Small intestine (tissue), 7 donors: ENCODE data around the gene RFPL4AL1. TPM values are rescaled to one million over a fixed set of nuclear protein-coding genes. Genes with fewer than 3 reads are reported as not detected.
"Not testable (repeated sequence)": the region's sequence is repeated elsewhere in the genome, so short reads cannot be mapped to it uniquely, and the experiment has no call there.

Source experiments
- DNase-seq, 2 donors: peaks; one replicate each; pipeline versions ENCODE4 v3.0.0 to v3.0.0-alpha.2; 2013
- FAIRE-seq: peaks from 2 replicates; lab custom pipeline; 2012; peaks lifted over from hg19 to GRCh38; lab: Jason Lieb, UNC
- H3K27ac ChIP-seq, 3 donors: one replicate each; pipeline ENCODE4 v1.5.1; 2013; ENCODE audit warnings: low read length in 2 of 3, mild to moderate bottlenecking in 2 of 3, control low read depth in 1 of 3, inconsistent platforms in 1 of 3, low read depth in 1 of 3, moderate library complexity in 1 of 3
- H3K27me3 ChIP-seq, 3 donors: one replicate each; pipeline ENCODE4 v1.6.1; 2013; ENCODE audit warnings: low read length in 3 of 3, inconsistent platforms in 1 of 3; ENCODE audit not compliant: control insufficient read depth in 3 of 3, insufficient read depth in 3 of 3
- H3K36me3 ChIP-seq, 3 donors: one replicate each; pipeline ENCODE4 v1.6.1; 2013; ENCODE audit warnings: low read length in 3 of 3, inconsistent platforms in 1 of 3, low read depth in 1 of 3, mild to moderate bottlenecking in 1 of 3, moderate library complexity in 1 of 3; ENCODE audit not compliant: control insufficient read depth in 3 of 3, insufficient read depth in 2 of 3
- H3K4me1 ChIP-seq, 3 donors: one replicate each; pipeline ENCODE4 v1.6.1; 2013; ENCODE audit warnings: low read length in 2 of 3, inconsistent platforms in 1 of 3, low read depth in 1 of 3, mild to moderate bottlenecking in 1 of 3, moderate library complexity in 1 of 3; ENCODE audit not compliant: control insufficient read depth in 3 of 3, insufficient read depth in 2 of 3
- H3K4me3 ChIP-seq, 3 donors: one replicate each; pipeline ENCODE4 v1.5.1; 2013; ENCODE audit warnings: low read length in 3 of 3, control low read depth in 1 of 3, inconsistent platforms in 1 of 3, low read depth in 1 of 3, mild to moderate bottlenecking in 1 of 3, moderate library complexity in 1 of 3
- H3K9me3 ChIP-seq, 2 donors: one replicate each; pipeline ENCODE4 v1.6.1; 2013; ENCODE audit warnings: low read depth in 1 of 2, low read length in 1 of 2; ENCODE audit not compliant: control insufficient read depth in 2 of 2, insufficient read depth in 1 of 2
- WGBS, 3 donors: extraction: QIAGEN DNeasy Blood & Tissue Kit; methylation state at CpG; one replicate each; pipeline ENCODE4 v1.1.7; 2013; 5-methylcytosine and 5-hydroxymethylcytosine counted together
- polyA plus RNA-seq, 4 donors: library from polyadenylated mRNA; stranded (reverse) in 3 of 4; unstranded in 1 of 4; fragments of 200-250 nt in 3 of 4; fragments of 120-200 nt in 1 of 4; gene quantifications; one replicate each; pipeline versions ENCODE4 v1.2.1 to v1.2.3, GENCODE V29; 2013
- donor health status: healthy with polysubstance abuse.
- donor health status: control.
- donor health status: control.
- donor health status: Bipolar disorder and iron deficiency.
- donor health status: healthy.

RFPL4AL1 gene
- polyA plus RNA-seq, 4 donors: not detected

- H3K4me1 ChIP-seq, DNase-seq, H3K36me3 ChIP-seq, H3K27ac ChIP-seq, H3K4me3 ChIP-seq, H3K9me3 ChIP-seq, H3K27me3 ChIP-seq, FAIRE-seq: not testable (repeated sequence)
- 77 to 84% (median 78%) methylated on average over 4 of the region's 4 CpGs for WGBS, 3 donors
These were observed 12.1 kb upstream of the RFPL4AL1 start for GRCh38 chr19:55756808-55757207.

- not testable (repeated sequence) for H3K4me3 ChIP-seq, DNase-seq, H3K27ac ChIP-seq, H3K36me3 ChIP-seq, H3K27me3 ChIP-seq, H3K4me1 ChIP-seq, H3K9me3 ChIP-seq, FAIRE-seq
- WGBS, 3 donors: 89 to 95% (median 93%) methylated on average over 2 of the region's 3 CpGs
These were observed 10.1 kb upstream of the RFPL4AL1 start, which contains the start of gene RFPL4A for GRCh38 chr19:55758797-55759196. Gene RFPL4A (plus strand): TSS chr19:55759097. CDS start chr19:55761801, 2,704 bp downstream.

GRCh38 chr19:55766466-55766865 lies 2.5 kb upstream of the RFPL4AL1 start:
- Histone ChIP-seq H3K4me1 (no peaks in the 10 kb centered on the region), H3K4me3 (no peak overlapping the region), H3K9me3 (no peaks in the 10 kb centered on the region), H3K27me3 (peaks cover 0 to 5% (median 0%) of the 10 kb centered on the region in 3 donors), H3K27ac (no peak overlapping the region), H3K36me3 (no peaks in the 10 kb centered on the region)
- FAIRE-seq (no peak), DNase-seq (no peak)
- WGBS, 3 donors: 55 to 68% (median 59%) methylated on average over 6 to 7 of the region's 7 CpGs

DNA sequence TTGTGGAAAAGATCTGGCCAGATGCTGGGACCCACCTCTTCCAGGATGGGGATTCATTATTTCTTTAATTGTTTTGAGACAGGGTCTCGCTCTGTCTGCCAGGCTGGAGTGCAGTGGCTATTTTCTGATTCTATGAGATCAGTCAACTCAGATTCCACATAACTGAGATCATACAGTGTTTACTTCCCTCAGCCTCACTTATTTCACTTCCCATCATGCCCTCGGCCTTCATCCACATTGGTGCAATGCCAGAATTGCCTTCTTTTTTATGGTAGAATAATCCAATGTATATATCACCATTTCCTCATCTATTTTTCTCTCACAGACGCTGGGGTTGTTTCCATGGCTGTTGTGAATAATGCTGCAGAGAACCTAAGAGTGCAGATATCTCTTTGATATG lies 714 bp downstream of the RFPL4AL1 start:
- not testable (repeated sequence) for H3K4me1 ChIP-seq, FAIRE-seq, H3K27me3 ChIP-seq, H3K27ac ChIP-seq, H3K9me3 ChIP-seq, H3K4me3 ChIP-seq, H3K36me3 ChIP-seq, DNase-seq
- 16 to 35% (median 30%) methylated on average over 1 to 3 of the region's 3 CpGs for WGBS, 3 donors

DNA sequence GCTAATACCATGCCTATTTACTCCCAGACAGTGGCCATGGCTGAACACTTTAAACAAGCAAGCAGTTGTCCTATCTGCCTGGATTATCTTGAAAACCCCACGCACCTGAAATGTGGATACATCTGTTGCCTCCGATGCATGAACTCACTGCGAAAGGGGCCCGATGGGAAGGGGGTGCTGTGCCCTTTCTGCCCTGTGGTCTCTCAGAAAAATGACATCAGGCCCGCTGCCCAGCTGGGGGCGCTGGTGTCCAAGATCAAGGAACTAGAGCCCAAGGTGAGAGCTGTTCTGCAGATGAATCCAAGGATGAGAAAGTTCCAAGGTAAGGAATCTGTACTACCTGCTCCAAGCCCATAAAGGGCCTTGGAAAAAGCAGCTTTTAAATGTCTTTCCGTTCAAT lies 8.6 kb downstream of the RFPL4AL1 start:
- WGBS, 3 donors: 35 to 40% (median 38%) methylated on average over 7 of the region's 7 CpGs
- H3K4me1 ChIP-seq: no peaks in the 10 kb centered on the region
- H3K27ac ChIP-seq: no peak overlapping the region
- no peak for DNase-seq
- H3K36me3 ChIP-seq: no peaks in the 10 kb centered on the region
- H3K27me3 ChIP-seq: peaks cover 0 to 8% (median 0%) of the 10 kb centered on the region in 3 donors
- FAIRE-seq: no peak
- H3K9me3 ChIP-seq: no peaks in the 10 kb centered on the region
- H3K4me3 ChIP-seq: no peak overlapping the region

- no peaks in the 10 kb centered on the region for H3K4me1 ChIP-seq
- no peak for FAIRE-seq
- H3K4me3 ChIP-seq: no peak overlapping the region
- peaks cover 0 to 8% (median 0%) of the 10 kb centered on the region in 3 donors for H3K27me3 ChIP-seq
- H3K36me3 ChIP-seq: no peaks in the 10 kb centered on the region
- no peaks in the 10 kb centered on the region for H3K9me3 ChIP-seq
- DNase-seq: no peak
- 81 to 87% (median 82%) methylated on average over 16 of the region's 16 CpGs for WGBS, 3 donors
- no peak overlapping the region for H3K27ac ChIP-seq
These were observed 9.4 kb downstream of the RFPL4AL1 start for GRCh38 chr19:55778331-55778730.

- FAIRE-seq: no peak
- no peaks in the 10 kb centered on the region for H3K4me1 ChIP-seq
- no peak overlapping the region for H3K4me3 ChIP-seq
- no peak overlapping the region for H3K27ac ChIP-seq
- 82 to 84% (median 83%) methylated on average over 5 of the region's 5 CpGs for WGBS, 3 donors
- no peak for DNase-seq
- no peaks in the 10 kb centered on the region for H3K9me3 ChIP-seq
- no peaks in the 10 kb centered on the region for H3K36me3 ChIP-seq
- peaks cover 0 to 8% (median 0%) of the 10 kb centered on the region in 3 donors for H3K27me3 ChIP-seq
These were observed 12.2 kb downstream of the RFPL4AL1 start for GRCh38 chr19:55781112-55781511.

- Histone ChIP-seq H3K9me3 (no peaks in the 10 kb centered on the region), H3K27ac (no peak overlapping the region), H3K4me1 (no peaks in the 10 kb centered on the region), H3K27me3 (no peaks in the 10 kb centered on the region), H3K4me3 (no peak overlapping the region), H3K36me3 (no peaks in the 10 kb centered on the region)
- no peak for DNase-seq
- no peak for FAIRE-seq
- WGBS, 3 donors: 91 to 94% (median 93%) methylated on average over 11 of the region's 11 CpGs
These were observed 26.1 kb downstream of the RFPL4AL1 start for GRCh38 chr19:55795021-55795420.

DNA sequence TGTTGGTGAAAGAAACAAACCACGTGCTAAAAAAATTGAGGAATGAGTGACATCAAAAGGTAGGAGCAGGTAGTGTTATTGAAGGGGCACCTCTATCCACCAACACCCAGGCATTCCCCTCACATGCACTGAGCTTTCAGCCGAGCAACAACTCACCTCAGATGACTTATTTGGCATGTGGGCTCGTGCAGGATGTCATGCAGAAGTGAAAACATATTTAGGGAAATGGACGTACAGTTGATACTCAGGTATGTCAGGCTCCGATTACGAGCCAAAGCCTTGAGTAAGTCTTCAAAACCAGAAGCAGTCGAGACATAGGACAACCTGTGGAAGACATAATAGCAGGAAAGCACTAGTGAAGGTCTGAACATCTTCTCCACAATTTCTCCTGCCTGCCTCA lies 32.5 kb downstream of the RFPL4AL1 start:
- WGBS, 3 donors: 62 to 65% (median 64%) methylated on average over 7 of the region's 7 CpGs
- FAIRE-seq (no peak), DNase-seq (no peak)
- no peaks in the 10 kb centered on the region for H3K4me1 ChIP-seq
- H3K27me3 ChIP-seq: no peaks in the 10 kb centered on the region
- no peak overlapping the region for H3K27ac ChIP-seq
- H3K4me3 ChIP-seq: no peak overlapping the region
- H3K9me3 ChIP-seq: no peaks in the 10 kb centered on the region
- H3K36me3 ChIP-seq: no peaks in the 10 kb centered on the region
